K562 (cell line): ENCODE measurements around the gene ZDHHC8. TPM values are rescaled to one million over a fixed set of nuclear protein-coding genes. Genes with fewer than 3 reads are reported as not detected.

Experiments
- ATAC-seq: fragments of 200-7000 bp; cut with Tn5 transposase; 3 replicates; pipeline ENCODE4 v1.9.1; 2020; ENCODE audit warnings: moderate library complexity
- BruUV-seq: library from RNA; stranded (reverse); fragments of 400-500 nt; replicated peaks from 2 replicates; lab custom pipeline; 2021; lab: Mats Ljungman, UMichigan
- CTCF ChIA-PET: fragments of 300-600 bp; formaldehyde crosslinking; extraction: SDS; loops from one replicate; lab custom pipeline; 2021; ENCODE audit warnings: low intra/inter-chr PET ratio; lab: Yijun Ruan, JAX
- POLR2A ChIA-PET: fragments of 300-600, 350-650 bp; sonication (Branson Sonifier 250); formaldehyde crosslinking; extraction: SDS; loops from one replicate; lab custom pipeline; 2021; ENCODE audit warnings: antibody characterized with exemption, inconsistent platforms; lab: Yijun Ruan, JAX
- DNase-seq, 4 experiments: peaks; one replicate each; pipeline versions ENCODE4 v3.0.0 to v3.0.0-alpha.2; 2011 to 2018; ENCODE audit warnings: low spot score in 3 of 4, mixed read lengths in 3 of 4; ENCODE audit errors: extremely low read depth in 1 of 4
- FAIRE-seq: peaks from 2 replicates; lab custom pipeline; 2011; peaks lifted over from hg19 to GRCh38; lab: Jason Lieb, UNC
- H2AFZ ChIP-seq: 2 replicates; pipeline ENCODE4 v1.6.0; 2011; ENCODE audit warnings: low read depth, low read length, control low read depth, inconsistent platforms
- H3K27ac ChIP-seq: fragments of 200-600 bp; 3 replicates; pipeline ENCODE4 v1.8.0; 2011; ENCODE audit warnings: low read depth, mild to moderate bottlenecking, control low read depth, inconsistent platforms, low read length, moderate library complexity, mixed read lengths; ENCODE audit errors: extremely low read depth
- H3K27me3 ChIP-seq, 2 experiments: fragments of 300-600 bp in 1 of 2; 2 replicates in 1 of 2; 3 replicates in 1 of 2; pipeline versions ENCODE4 v1.6.0 to v1.8.0; 2011; ENCODE audit warnings: inconsistent platforms in 2 of 2, low read length in 2 of 2, mild to moderate bottlenecking in 1 of 2, mixed read lengths in 1 of 2, moderate library complexity in 1 of 2; ENCODE audit not compliant: control insufficient read depth in 2 of 2, insufficient read depth in 2 of 2
- H3K36me3 ChIP-seq: fragments of 300-600 bp; 3 replicates; pipeline ENCODE4 v1.8.0; 2011; ENCODE audit warnings: mild to moderate bottlenecking, low read length, inconsistent platforms; ENCODE audit not compliant: control insufficient read depth, insufficient read depth
- H3K4me1 ChIP-seq, 2 experiments: fragments of 200-600 bp in 1 of 2; replicated peaks in 1 of 2; 2 replicates in 1 of 2; 3 replicates in 1 of 2; pipeline versions ENCODE4 v1.5.1 to v1.8.0; 2011; ENCODE audit warnings: inconsistent platforms in 2 of 2, low read length in 2 of 2, mild to moderate bottlenecking in 1 of 2, mixed read lengths in 1 of 2, moderate library complexity in 1 of 2; ENCODE audit not compliant: control insufficient read depth in 2 of 2, insufficient read depth in 2 of 2
- H3K4me2 ChIP-seq: 2 replicates; pipeline ENCODE4 v1.6.1; 2011; ENCODE audit warnings: low read length, control low read depth, inconsistent platforms, mixed read lengths; ENCODE audit not compliant: insufficient read depth
- H3K4me3 ChIP-seq: fragments of 200-600 bp; sonication (generic), shearing (Covaris generic); 2 replicates; pipeline ENCODE4 v1.5.1; 2016; ENCODE audit warnings: control low read depth, inconsistent platforms
- H3K79me2 ChIP-seq: fragments of 200-600 bp; 3 replicates; pipeline ENCODE4 v1.8.0; 2011; ENCODE audit warnings: low read length, inconsistent platforms; ENCODE audit not compliant: control insufficient read depth, insufficient read depth
- H3K9ac ChIP-seq, 2 experiments: 2 replicates each; pipeline versions ENCODE4 v1.6.0 to v1.6.1; 2011; ENCODE audit warnings: low read depth in 2 of 2, low read length in 2 of 2, control low read depth in 1 of 2, inconsistent platforms in 1 of 2, mild to moderate bottlenecking in 1 of 2, mixed read lengths in 1 of 2; ENCODE audit not compliant: insufficient read depth in 1 of 2
- H3K9me1 ChIP-seq: one replicate; pipeline ENCODE4 v1.6.0; 2011; ENCODE audit warnings: inconsistent platforms, mild to moderate bottlenecking, low read length, moderate library complexity; ENCODE audit not compliant: control insufficient read depth, insufficient read depth
- H3K9me3 ChIP-seq: replicated peaks from 2 replicates; pipeline ENCODE4 v1.5.1; 2011; ENCODE audit warnings: low read depth, low read length, inconsistent platforms; ENCODE audit not compliant: control insufficient read depth, insufficient read depth
- H4K20me1 ChIP-seq: replicated peaks from 2 replicates; pipeline ENCODE4 v1.6.1; 2011; ENCODE audit warnings: low read length, inconsistent platforms, mixed read lengths; ENCODE audit not compliant: control insufficient read depth, insufficient read depth
- BCOR ChIP-seq: fragments of 450-650 bp; IDR thresholded peaks from 2 replicates; pipeline ENCODE4 v1.6.1; 2016
- BRD9 ChIP-seq: fragments of 450-650 bp; IDR thresholded peaks from 2 replicates; pipeline ENCODE4 v1.6.1; 2018; ENCODE audit warnings: low read depth; ENCODE audit not compliant: partially characterized antibody
- NFATC3 ChIP-seq: fragments of 450-650 bp; IDR thresholded peaks from 2 replicates; pipeline ENCODE4 v1.6.1; 2017; ENCODE audit warnings: mild to moderate bottlenecking
- NR3C1 ChIP-seq: sonication (generic); formaldehyde crosslinking; IDR thresholded peaks from 2 replicates; pipeline ENCODE4 v1.8.1; 2022; ENCODE audit warnings: missing genetic modification reagents
- POLR3A ChIP-seq: IDR thresholded peaks from 2 replicates; pipeline ENCODE4 v1.6.1; 2011; ENCODE audit warnings: borderline replicate concordance, mild to moderate bottlenecking, moderate library complexity; ENCODE audit not compliant: insufficient read length, insufficient read depth; ENCODE audit errors: extremely low read depth
- TCF7L2 ChIP-seq: fragments of 150-350 bp; IDR thresholded peaks from 2 replicates; pipeline ENCODE4 v1.6.1; 2016; ENCODE audit warnings: low read depth, mild to moderate bottlenecking, low read length, moderate library complexity
- TEAD4 ChIP-seq, 2 experiments: sonication (generic) in 1 of 2; formaldehyde crosslinking in 1 of 2; IDR thresholded peaks; 2 replicates each; pipeline versions ENCODE4 v1.6.1 to v1.8.0; 2012 to 2022; ENCODE audit warnings: borderline replicate concordance in 1 of 2, inconsistent platforms in 1 of 2, low read length in 1 of 2, mild to moderate bottlenecking in 1 of 2, missing genetic modification reagents in 1 of 2
- WHSC1 ChIP-seq: IDR thresholded peaks from one replicate; pipeline ENCODE4 v1.6.1; 2012; ENCODE audit warnings: low read length, control low read depth, inconsistent platforms
- ZKSCAN1 ChIP-seq: fragments of 150-350 bp; IDR thresholded peaks from 2 replicates; pipeline ENCODE4 v1.6.1; 2016; ENCODE audit warnings: low read depth, low read length
- ZNF740 ChIP-seq, 3 experiments: fragments of 200-800 bp in 1 of 3; sonication (Bioruptor generic) in 1 of 3; sonication (generic) in 1 of 3; formaldehyde crosslinking in 1 of 3; IDR thresholded peaks; 2 replicates each; pipeline versions ENCODE4 v1.6.1 to v1.8.0; 2016 to 2022; ENCODE audit warnings: mild to moderate bottlenecking in 2 of 3, missing compliant biosample characterization in 2 of 3, missing genetic modification characterization in 2 of 3, missing genetic modification reagents in 1 of 3
- WGBS: fragments of 100-300 bp; shearing (Covaris generic); methylation state at CpG from one replicate; pipeline ENCODE4 v1.1.6; 2016; ENCODE audit warnings: low coverage, mixed read lengths; ENCODE audit not compliant: insufficient coverage; ENCODE audit errors: missing lambda C conversion rate; 5-methylcytosine and 5-hydroxymethylcytosine counted together
- in situ Hi-C: fragments of 300-500 bp; cut with MboI; formaldehyde crosslinking; loops from 4 replicates; pipeline ENCODE4 v1.15.0; 2018; ENCODE audit warnings: inconsistent platforms, mixed read lengths
- intact Hi-C: fragments of 100-400 bp; cut with micrococcal nuclease; formaldehyde crosslinking; loops from 2 replicates; pipeline ENCODE4 v1.14.2; 2022
- polyA plus RNA-seq, 8 experiments: library from polyadenylated mRNA; depleted of rRNA in 4 of 8; stranded (reverse) in 5 of 8; unstranded in 3 of 8; fragments of >200 nt; fragmentation: Nextera tagmentation in 2 of 8; fragmentation: Illumina TruSeq in 1 of 8; extraction: Ambion mirVana in 2 of 8; extraction: Trizol in 1 of 8; gene quantifications; 2 replicates each; pipeline versions ENCODE4 v1.2.1 to v1.2.3, GENCODE V29; 2011 to 2014; ENCODE audit warnings: inconsistent platforms in 1 of 8, missing spikeins in 1 of 8
- total RNA-seq, 7 experiments: library from RNA; depleted of rRNA in 6 of 7; stranded (reverse); fragments of >200 nt in 6 of 7; fragmentation: Illumina TruSeq in 2 of 7; extraction: Trizol in 2 of 7; gene quantifications; 2 replicates each; pipeline versions ENCODE4 v1.2.1 to v1.2.3, GENCODE V29; 2011 to 2021; ENCODE audit warnings: low replicate concordance in 1 of 7
- TF ChIP-seq, protein P1 (sequence below), 2 experiments: fragments of 150-350 bp in 1 of 2; IDR thresholded peaks; 2 replicates each; pipeline ENCODE4 v1.6.1; 2012 to 2016; ENCODE audit warnings: low read depth in 2 of 2, low read length in 2 of 2, mild to moderate bottlenecking in 1 of 2, moderate library complexity in 1 of 2
- TF ChIP-seq, protein P2 (sequence below): sonication (generic); formaldehyde crosslinking; IDR thresholded peaks from 2 replicates; pipeline ENCODE4 v1.8.0; 2022; ENCODE audit warnings: mild to moderate bottlenecking, low read depth, missing genetic modification reagents

The ZDHHC8 gene
- total and polyA plus RNA-seq, 9 of the 15 experiments (the other 6 are each of a cell fraction or from before 2014, with no cell fraction given) = 0.04 to 109 (median 16.4) TPM

- no peak for TF ChIP-seq POLR3A
These were observed 49.0 kb downstream of the ZDHHC8 start (continued) for GRCh38 chr22:20180640-20181039.

GRCh38 chr22:20181194-20181883 is 49.7 kb downstream of the ZDHHC8 start:
- Histone ChIP-seq H3K9ac (no peak overlapping the region), H3K4me3 (no peak overlapping the region), H3K9me1 (no peaks in the 10 kb centered on the region), H2AFZ (no peak overlapping the region), H3K4me2 (no peak overlapping the region), H3K36me3 (no peaks in the 10 kb centered on the region), H3K9me3 (no peaks in the 10 kb centered on the region), H3K27ac (no peak overlapping the region), H3K4me1 (peaks cover 0 to 60% of the 10 kb centered on the region in 2 experiments; a peak in 1 of 5 replicates), H3K27me3 (peaks cover 61 to 85% of the 10 kb centered on the region in 2 experiments; a peak in 4 of 5 replicates), H4K20me1 (peaks cover 56% of the 10 kb centered on the region), H3K79me2 (no peaks in the 10 kb centered on the region)
- WGBS = 3% methylated on average over 17 of the region's 17 CpGs
- DNase-seq (no peak), FAIRE-seq (no peak), ATAC-seq (0 out of 3 replicates have a peak, but pooled peaks have one; percentile 3)
- intact Hi-C loops (no loop called here), in situ Hi-C loops (no loop called here)
- CTCF ChIA-PET = no interaction called here
- POLR2A ChIA-PET = interaction anchor here (0.6 to 1.8 kb wide), 8 partner anchors 9 to 138 kb away, joined by 3 to 11 read pairs (median 4); partner anchors contain the start of gene DGCR6L
- BruUV-seq = no TSS peak
- no peak for TF ChIP-seq TEAD4 (IDR thresholded peaks at IDR 0.05; ENCODE audit: low read length)
- no peak for TF ChIP-seq TEAD4 (CRISPR knock-in tag; IDR thresholded peaks at IDR 0.05; ENCODE audit: borderline replicate concordance)
- TF ChIP-seq NFATC3 = no peak
- TF ChIP-seq ZKSCAN1 = no peak
- TF ChIP-seq, protein P1, sequence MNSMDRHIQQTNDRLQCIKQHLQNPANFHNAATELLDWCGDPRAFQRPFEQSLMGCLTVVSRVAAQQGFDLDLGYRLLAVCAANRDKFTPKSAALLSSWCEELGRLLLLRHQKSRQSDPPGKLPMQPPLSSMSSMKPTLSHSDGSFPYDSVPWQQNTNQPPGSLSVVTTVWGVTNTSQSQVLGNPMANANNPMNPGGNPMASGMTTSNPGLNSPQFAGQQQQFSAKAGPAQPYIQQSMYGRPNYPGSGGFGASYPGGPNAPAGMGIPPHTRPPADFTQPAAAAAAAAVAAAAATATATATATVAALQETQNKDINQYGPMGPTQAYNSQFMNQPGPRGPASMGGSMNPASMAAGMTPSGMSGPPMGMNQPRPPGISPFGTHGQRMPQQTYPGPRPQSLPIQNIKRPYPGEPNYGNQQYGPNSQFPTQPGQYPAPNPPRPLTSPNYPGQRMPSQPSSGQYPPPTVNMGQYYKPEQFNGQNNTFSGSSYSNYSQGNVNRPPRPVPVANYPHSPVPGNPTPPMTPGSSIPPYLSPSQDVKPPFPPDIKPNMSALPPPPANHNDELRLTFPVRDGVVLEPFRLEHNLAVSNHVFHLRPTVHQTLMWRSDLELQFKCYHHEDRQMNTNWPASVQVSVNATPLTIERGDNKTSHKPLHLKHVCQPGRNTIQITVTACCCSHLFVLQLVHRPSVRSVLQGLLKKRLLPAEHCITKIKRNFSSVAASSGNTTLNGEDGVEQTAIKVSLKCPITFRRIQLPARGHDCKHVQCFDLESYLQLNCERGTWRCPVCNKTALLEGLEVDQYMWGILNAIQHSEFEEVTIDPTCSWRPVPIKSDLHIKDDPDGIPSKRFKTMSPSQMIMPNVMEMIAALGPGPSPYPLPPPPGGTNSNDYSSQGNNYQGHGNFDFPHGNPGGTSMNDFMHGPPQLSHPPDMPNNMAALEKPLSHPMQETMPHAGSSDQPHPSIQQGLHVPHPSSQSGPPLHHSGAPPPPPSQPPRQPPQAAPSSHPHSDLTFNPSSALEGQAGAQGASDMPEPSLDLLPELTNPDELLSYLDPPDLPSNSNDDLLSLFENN (IDR thresholded peaks at IDR 0.05; ENCODE audit: low read depth in 2 of 2, low read length in 2 of 2) = no peak
- TF ChIP-seq, protein P2, sequence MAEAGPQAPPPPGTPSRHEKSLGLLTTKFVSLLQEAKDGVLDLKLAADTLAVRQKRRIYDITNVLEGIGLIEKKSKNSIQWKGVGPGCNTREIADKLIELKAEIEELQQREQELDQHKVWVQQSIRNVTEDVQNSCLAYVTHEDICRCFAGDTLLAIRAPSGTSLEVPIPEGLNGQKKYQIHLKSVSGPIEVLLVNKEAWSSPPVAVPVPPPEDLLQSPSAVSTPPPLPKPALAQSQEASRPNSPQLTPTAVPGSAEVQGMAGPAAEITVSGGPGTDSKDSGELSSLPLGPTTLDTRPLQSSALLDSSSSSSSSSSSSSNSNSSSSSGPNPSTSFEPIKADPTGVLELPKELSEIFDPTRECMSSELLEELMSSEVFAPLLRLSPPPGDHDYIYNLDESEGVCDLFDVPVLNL (CRISPR knock-in tag) = 0 out of 2 replicates have a peak, but pooled peaks have one; percentile 46
- TF ChIP-seq ZNF740 (CRISPR knock-in tag; IDR thresholded peaks at IDR 0.05) = peak; percentile 54; the same call in 1 of the 2 replicates
- no peak for TF ChIP-seq ZNF740 (tag; IDR thresholded peaks at IDR 0.05)
- TF ChIP-seq BCOR = no peak
- TF ChIP-seq TCF7L2 = no peak
- TF ChIP-seq WHSC1 = no peak
- 0 out of 2 replicates have a peak, but pooled peaks have one; percentile 69 for TF ChIP-seq NR3C1 (CRISPR knock-in tag)
- TF ChIP-seq BRD9 = no peak
